Mesenteric fat pad (tissue), 1 donor: ENCODE measurements around the gene EPHX1. TPM values are rescaled to one million over a fixed set of nuclear protein-coding genes. Genes with fewer than 3 reads are reported as not detected.
"Not testable (repeated sequence)": the region's sequence is repeated elsewhere in the genome, so short reads cannot be mapped to it uniquely, and the experiment has no call there.

Source experiments
- DNase-seq: peaks from one replicate; pipeline ENCODE4 v3.0.0-alpha.2; 2020; ENCODE audit warnings: low spot score
- total RNA-seq: library from RNA; stranded (reverse); fragmentation: NEBNext Ultra II Directional; extraction: Animal tissue kit (Norgen Biotek cat#: 25700); gene quantifications from one replicate; pipeline ENCODE4 v1.2.1, GENCODE V29; 2021
- donor health status: DM: yes; HTN: yes; CAD: no.

The EPHX1 gene
- total RNA-seq, 1 donor from 2014 or later = 288 TPM

DNA sequence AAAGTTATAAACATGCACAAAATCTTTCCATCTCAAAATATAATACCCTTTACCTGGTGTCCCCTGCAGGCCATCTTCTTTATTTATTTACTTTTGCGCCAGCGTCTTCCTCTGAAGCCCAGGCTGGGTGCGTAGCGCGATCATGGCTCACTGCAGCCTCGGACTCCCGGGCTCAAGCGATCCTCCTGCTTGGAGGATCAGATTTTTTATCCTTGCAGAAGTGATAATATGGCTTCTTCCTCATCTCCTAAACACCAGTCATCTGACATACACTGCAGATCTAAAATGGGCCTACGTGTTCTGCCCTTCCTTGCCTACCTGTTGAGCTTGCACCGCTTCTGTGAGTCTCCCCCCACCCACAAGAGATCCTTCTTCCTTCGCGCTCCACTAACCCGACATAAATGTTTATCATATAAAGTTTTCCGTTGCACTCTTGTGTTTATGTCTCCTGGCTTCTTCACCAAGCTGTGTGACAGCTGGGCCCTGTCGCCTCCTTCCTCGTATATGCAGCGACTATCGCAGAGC, 32.8 kb upstream of the EPHX1 start:
- no peak for DNase-seq

- peak; percentile 99 for DNase-seq
Measured at GRCh38 chr1:225777583-225778336, 32.2 kb upstream of the EPHX1 start, which contains the start of gene SRP9. Gene SRP9 (plus strand): TSS chr1:225777826. CDS start chr1:225777941, 115 bp downstream.

DNA sequence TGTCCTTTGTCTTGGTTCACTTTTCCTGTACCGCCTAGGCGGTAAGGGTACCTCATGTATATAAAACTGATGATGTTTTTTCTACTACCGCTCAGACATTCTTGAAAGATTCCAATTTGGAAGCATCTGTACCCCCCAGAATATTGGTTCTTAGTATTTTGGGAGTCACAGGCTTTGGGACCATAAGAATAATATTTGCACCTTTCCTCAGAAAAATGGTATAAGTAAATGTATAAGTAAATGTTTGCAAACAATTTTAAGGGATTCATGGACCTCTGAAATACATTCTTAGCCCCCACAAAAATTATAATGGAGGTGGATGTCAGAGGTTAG, 31.6 kb upstream of the EPHX1 start:
- no peak for DNase-seq

DNA sequence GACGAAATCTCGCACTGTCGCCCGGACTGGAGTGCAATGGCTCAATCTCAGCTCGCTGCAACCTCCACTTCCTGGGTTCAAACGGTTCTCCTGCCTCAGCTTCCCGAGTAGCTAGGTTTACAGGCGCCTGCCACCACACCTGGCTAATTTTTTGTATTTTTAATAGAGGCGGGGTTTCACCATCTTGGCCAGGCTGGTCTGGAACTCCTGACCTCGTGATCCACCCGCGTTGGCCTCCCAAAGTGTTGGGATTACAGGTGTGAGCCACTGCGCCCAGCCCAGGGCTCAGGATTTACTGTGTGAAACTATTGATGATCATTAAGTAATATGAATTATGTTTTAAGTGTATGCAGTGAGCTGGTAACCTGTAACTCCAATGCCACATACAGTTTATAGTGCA, 30.8 kb upstream of the EPHX1 start:
- DNase-seq = not testable (repeated sequence)

DNA sequence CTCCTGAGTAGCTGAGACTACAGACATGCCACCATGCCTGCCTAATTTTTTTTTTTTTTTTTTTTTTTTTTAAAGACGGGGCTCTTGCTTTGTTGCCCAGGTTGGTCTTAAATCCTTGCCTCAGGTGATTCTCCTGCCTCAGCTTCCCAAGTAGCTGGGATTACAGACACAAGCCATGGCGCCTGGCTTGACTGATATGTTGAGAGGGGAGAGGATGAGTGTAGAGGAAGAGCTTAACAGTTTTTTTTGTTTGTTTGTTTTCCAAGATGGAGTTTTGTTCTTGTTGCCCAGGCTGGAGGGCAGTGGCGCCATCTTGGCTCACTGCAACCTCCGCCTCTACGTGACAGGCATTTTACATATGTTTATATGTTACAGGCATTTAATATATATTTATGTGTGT, 29.8 kb upstream of the EPHX1 start:
- no peak for DNase-seq

DNA sequence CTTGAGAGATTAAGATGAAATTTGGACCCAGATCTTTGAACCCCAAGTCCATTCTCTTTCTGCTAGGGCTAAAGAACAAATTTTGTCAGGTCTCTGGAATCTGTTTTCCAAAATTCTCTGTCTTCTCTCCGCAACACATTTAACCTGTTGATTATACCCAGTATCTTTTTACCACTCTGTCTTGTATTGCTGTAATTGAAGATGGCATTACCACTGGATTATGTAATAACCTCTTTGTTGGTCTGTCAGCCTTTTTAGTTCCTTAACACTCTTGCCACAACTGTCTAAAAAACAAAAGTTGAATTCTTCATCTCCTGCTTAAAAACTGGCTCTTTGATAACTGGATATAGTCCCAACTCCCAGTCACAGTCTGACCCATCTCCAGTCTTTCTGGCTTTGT, 29.3 kb upstream of the EPHX1 start:
- no peak for DNase-seq

GRCh38 chr1:225789142-225789541, 20.8 kb upstream of the EPHX1 start:
- not testable (repeated sequence) for DNase-seq

GRCh38 chr1:225794954-225795353, 15.0 kb upstream of the EPHX1 start:
- DNase-seq = no peak

GRCh38 chr1:225796097-225796496, 13.8 kb upstream of the EPHX1 start:
- DNase-seq = not testable (repeated sequence)

DNA sequence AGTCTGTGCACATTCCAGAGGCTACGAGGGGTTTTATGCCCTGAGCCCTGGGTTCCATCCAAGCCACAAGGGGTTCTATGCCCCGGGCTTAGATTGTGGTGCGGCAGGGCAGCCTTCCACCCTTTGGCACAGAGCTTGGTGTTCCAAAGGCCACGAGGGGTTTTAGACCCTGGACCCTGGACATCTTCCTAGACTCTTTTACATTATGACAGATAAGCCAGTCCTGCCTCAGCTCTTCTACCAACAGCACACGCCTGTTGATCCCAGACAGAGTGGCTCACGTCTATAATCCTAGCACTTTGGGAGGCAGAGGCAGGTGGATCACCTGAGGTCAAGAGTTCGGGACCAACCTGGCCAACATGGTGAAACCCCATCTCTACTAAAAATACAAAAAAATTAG, 8.8 kb upstream of the EPHX1 start:
- not testable (repeated sequence) for DNase-seq

- DNase-seq = no peak
Measured at GRCh38 chr1:225806249-225806648, 3.7 kb upstream of the EPHX1 start.

DNA sequence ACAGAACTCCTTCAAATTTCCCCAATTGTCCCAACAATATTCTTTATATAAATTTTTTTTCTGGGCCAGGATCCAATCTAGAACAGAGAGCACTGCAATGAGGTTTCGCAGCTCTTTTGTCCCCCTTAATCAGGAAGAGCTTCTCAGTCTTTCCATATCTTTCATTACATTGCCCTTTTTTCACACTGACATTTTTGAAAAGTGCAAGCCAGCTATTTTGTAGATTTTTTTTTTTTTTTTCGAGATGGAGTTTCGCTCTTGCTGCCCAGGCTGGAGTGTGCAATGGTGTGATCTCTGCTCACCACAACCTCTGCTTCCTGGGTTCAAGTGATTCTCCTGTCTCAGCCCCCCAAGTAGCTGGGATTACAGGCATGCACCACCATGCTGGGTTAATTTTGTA, 3.2 kb upstream of the EPHX1 start:
- DNase-seq = not testable (repeated sequence)

DNA sequence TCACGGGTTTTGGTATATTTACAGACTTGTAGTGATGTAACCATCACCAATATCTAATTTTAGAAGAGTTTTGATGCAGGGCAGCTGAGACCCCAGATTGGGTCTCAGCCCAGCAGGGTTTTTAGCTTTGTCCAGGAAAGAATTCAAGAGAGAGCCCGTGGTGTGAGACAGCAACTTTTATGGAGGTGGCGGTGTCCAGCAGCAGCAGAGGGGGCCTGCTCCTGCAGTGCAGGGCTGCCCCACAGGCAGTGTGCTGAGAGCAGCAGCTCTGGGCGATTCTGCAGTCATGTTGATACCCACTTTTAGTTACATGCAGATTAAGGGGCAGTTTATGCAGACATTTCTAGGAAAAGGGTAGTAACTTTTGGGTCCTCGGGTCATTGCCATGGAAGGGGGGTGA, 1.8 kb upstream of the EPHX1 start:
- DNase-seq = peak; percentile 39

- peak; percentile 84 for DNase-seq
Measured at GRCh38 chr1:225810579-225811538, 935 bp downstream of the EPHX1 start.

DNA sequence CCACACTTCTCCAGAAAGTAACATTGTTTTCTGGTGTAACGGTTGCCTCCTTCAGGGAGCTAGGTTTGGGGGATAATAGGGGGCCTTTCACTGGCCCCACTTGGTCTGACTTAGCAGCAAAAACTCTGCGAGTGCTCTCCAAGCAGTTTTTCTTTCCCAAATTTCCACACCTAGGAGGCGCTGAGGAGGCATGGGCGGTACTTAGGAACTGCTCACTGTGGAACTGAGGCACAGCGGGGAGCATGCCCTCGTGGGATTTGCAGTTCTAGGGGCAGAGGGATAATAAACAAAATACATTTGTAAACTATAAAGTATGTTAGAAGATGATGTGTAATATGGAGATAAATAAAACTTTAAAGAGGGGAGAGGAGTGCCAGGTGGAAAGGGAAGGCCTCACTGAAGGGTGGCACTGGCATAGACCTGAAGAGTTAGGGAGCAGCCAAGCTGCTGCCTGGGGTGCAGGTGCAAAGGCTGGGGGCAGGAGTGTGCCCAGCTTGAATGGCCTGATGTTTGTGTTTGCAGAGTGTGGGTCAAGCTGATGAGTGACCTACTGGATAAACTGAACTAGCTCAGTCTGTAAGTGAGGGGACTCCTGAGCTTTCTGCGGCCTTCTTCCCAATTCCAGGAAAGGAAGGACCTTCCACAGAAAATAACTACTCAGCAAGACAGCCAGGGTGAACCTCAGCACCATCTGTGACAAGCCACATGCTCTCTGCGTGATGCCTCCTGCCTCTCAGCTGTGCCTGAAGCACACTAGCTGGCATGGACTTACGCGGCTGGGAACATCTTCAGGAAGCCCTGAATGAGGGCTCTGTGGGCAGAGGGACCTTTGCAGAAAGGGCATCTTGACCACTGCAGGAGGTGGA, 1.9 kb downstream of the EPHX1 start:
- peak; percentile 88 for DNase-seq

DNA sequence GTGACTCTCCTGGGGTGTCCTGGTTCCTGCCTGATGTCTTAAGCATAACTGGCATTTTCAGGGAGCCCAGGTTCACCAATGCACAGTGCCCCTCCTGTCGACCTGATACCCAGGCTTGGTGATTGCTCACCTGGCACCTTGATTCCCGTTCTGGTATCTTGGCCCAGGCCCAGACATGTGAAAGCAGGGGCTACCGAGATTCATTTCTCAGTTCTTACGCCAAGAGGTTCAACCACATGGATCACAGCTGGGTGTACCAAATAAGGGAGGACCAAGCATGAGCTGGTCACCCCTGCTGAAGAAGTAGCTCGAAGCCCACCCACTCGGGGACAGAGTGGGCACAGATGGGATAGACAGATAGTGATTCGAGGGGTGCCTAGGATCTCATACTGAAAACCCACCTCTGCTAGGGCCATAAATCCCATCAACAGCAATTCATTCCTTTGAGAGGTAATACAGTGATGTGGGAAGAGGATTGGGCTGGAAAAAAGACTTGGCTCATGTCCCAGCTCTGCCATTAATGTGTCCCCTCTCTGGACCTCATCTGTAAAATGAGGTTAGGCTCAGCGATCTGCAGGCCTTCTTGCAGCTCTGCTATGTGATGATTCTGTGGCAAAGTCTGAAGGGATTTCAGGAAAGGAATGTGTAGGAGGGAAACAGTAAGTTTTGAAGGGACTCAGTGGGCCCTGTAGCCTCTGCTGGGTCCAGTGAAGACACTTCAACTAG, 2.7 kb downstream of the EPHX1 start:
- DNase-seq = peak; percentile 51

DNA sequence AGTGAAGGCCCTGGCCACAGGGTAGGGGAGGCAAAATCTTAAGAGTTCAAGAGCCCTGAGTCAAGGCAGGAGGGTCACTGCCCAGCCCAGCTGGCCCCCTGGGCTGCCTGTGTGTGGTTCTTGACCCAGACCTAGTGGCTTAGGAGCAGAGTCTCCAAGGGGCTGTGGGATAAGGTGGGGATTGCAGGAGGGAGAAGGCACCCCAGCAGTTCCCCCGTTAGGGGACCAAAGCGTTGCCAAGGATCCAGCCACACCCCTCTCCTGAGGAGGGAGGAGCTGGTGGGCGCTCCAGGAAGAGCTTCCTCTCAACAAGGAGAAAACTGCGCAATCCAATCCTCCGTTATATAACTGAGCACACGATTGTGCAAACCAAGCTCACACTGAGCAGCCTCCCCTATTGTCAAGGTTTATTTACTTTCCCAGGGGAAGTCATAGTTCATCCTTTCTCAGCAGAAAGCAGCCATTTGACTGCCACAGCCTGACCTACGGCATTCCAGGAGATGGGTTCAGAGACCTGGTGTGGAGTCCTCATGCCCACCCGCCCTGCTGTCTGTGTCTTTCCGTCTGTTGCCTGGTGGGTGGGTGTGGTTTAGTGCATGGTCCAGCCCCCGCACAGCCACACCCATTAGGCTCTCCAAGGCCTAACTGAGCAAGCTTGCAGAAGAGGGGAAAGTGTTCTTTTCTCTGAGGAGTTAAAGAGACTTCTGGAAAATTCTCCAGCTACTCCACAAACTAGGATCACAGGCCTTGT, 3.5 kb downstream of the EPHX1 start:
- peak; percentile 83 for DNase-seq

DNA sequence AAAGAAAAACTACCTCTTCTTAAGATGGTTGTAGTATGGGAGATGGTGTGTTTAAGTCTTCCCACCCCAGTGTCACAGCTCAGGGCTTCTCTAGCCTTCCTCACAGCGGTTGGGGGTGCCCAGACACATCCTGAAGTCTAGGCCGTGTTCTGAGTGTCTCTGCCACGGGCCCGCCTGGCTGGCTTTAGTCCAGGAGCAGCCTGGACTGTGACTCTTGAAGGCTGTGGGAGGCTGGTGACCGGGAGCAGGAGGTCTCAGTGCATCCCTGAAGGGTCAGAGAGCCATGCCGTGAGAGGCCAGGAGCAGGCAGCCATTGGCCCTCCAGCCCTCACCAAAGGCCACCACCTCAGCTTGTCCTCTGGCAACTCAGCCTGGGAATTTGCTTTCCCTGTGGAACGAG, 4.5 kb downstream of the EPHX1 start:
- DNase-seq = peak; percentile 88

DNA sequence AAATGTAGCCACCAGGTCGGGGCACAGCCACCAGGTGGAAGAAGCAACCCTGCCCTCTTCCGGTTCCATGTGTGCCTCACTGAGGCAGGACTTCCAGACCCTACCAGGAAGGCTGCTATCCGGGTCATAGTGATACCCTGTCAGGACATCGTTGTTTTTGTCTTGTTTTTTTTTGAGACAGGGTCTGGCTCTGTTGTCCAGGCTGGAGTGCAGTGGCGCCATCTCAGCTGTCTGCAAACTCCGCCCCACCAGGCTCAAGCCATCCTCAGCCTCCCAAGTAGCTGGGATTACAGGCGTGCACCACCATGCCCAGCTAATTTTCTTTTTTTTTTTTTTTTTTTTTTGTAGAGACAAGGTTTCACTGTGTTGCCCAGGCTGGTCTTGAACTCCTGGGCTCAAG, 5.2 kb downstream of the EPHX1 start:
- DNase-seq = peak; percentile 53
